Measurements from ENCODE around the gene BCL7A. TPM values are rescaled to one million over a fixed set of nuclear protein-coding genes. Genes with fewer than 3 reads are reported as not detected.
"Not testable (repeated sequence)": the region's sequence is repeated elsewhere in the genome, so short reads cannot be mapped to it uniquely, and the experiment has no call there.

Gene BCL7A
- polyA plus RNA-seq, 3 donors = 0.34 to 0.79 (median 0.56) TPM

- Histone ChIP-seq H2AFZ (ENCODE audit: insufficient read depth, low read depth, low read length, poor library complexity, severe bottlenecking) (no peak overlapping the region), H3K4me2 (replicated peaks; ENCODE audit: extremely low read depth, low read length, poor library complexity, severe bottlenecking) (no peak overlapping the region), H3K36me3 (replicated peaks in 1 of 2; ENCODE audit: control insufficient read depth in 1 of 2, insufficient read depth in 2 of 2, low read length in 2 of 2) (no peaks in the 10 kb centered on the region), H3K4me1 (ENCODE audit: control insufficient read depth in 1 of 2, insufficient read depth in 2 of 2, low read length in 2 of 2) (peaks cover 9 to 12% of the 10 kb centered on the region in 2 donors), H3K9me3 (replicated peaks in 1 of 2; ENCODE audit: control insufficient read depth in 1 of 2, insufficient read depth in 1 of 2, low read length in 2 of 2) (no peaks in the 10 kb centered on the region), H3K4me3 (replicated peaks in 1 of 3; ENCODE audit: low read depth in 2 of 3, low read length in 3 of 3) (no peak overlapping the region), H4K20me1 (ENCODE audit: insufficient read depth, low read length) (no peaks in the 10 kb centered on the region), H3K27me3 (ENCODE audit: control insufficient read depth in 2 of 2, insufficient read depth in 2 of 2, low read length in 2 of 2) (no peaks in the 10 kb centered on the region), H3K9ac (ENCODE audit: insufficient read depth, low read length, poor library complexity, severe bottlenecking) (no peak overlapping the region), H3K27ac (ENCODE audit: low read depth in 1 of 2, low read length in 2 of 2) (no peak overlapping the region), H3K79me2 (ENCODE audit: insufficient read depth, low read length) (no peaks in the 10 kb centered on the region)
- intact Hi-C loops (cut with micrococcal nuclease) = no loop called here
- no peak for DNase-seq
- H3K9me3 Mint-ChIP-seq = peaks cover 0 to 1% (median 0%) of the 10 kb centered on the region in 7 donors
- peak overlapping the region in 2 of 7 donors; percentile 10 to 70 for H3K27ac Mint-ChIP-seq
- 23% methylated on average over 1 of the region's 2 CpGs for WGBS (ENCODE audit: insufficient coverage)
- H3K36me3 Mint-ChIP-seq = peaks cover 0 to 20% of the 10 kb centered on the region in 2 donors
- peaks cover 12% of the 10 kb centered on the region for H3K4me1 Mint-ChIP-seq
- TF ChIP-seq, protein P1, sequence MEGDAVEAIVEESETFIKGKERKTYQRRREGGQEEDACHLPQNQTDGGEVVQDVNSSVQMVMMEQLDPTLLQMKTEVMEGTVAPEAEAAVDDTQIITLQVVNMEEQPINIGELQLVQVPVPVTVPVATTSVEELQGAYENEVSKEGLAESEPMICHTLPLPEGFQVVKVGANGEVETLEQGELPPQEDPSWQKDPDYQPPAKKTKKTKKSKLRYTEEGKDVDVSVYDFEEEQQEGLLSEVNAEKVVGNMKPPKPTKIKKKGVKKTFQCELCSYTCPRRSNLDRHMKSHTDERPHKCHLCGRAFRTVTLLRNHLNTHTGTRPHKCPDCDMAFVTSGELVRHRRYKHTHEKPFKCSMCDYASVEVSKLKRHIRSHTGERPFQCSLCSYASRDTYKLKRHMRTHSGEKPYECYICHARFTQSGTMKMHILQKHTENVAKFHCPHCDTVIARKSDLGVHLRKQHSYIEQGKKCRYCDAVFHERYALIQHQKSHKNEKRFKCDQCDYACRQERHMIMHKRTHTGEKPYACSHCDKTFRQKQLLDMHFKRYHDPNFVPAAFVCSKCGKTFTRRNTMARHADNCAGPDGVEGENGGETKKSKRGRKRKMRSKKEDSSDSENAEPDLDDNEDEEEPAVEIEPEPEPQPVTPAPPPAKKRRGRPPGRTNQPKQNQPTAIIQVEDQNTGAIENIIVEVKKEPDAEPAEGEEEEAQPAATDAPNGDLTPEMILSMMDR (IDR thresholded peaks at IDR 0.05) = no peak
- H3K4me3 Mint-ChIP-seq = no peak overlapping the region
- H3K27me3 Mint-ChIP-seq (ENCODE audit: low read depth in 3 of 3) = no peaks in the 10 kb centered on the region
Observed at GRCh38 chr12:122052285-122052684, 30.6 kb downstream of the BCL7A start.

- Mint-ChIP-seq H3K27ac (no peak overlapping the region), H3K4me3 (no peak overlapping the region), H3K4me1 (peaks cover 7% of the 10 kb centered on the region), H3K27me3 (ENCODE audit: low read depth in 3 of 3) (peaks cover 0 to 2% (median 0%) of the 10 kb centered on the region in 3 donors), H3K36me3 (peaks cover 0 to 37% of the 10 kb centered on the region in 2 donors), H3K9me3 (peaks cover 0 to 1% (median 0%) of the 10 kb centered on the region in 7 donors)
- Histone ChIP-seq H2AFZ (ENCODE audit: insufficient read depth, low read depth, low read length, poor library complexity, severe bottlenecking) (no peak overlapping the region), H3K9me3 (replicated peaks in 1 of 2; ENCODE audit: control insufficient read depth in 1 of 2, insufficient read depth in 1 of 2, low read length in 2 of 2) (no peaks in the 10 kb centered on the region), H3K4me2 (replicated peaks; ENCODE audit: extremely low read depth, low read length, poor library complexity, severe bottlenecking) (no peak overlapping the region), H4K20me1 (ENCODE audit: insufficient read depth, low read length) (no peaks in the 10 kb centered on the region), H3K4me3 (replicated peaks in 1 of 3; ENCODE audit: low read depth in 2 of 3, low read length in 3 of 3) (no peak overlapping the region), H3K79me2 (ENCODE audit: insufficient read depth, low read length) (no peaks in the 10 kb centered on the region), H3K27me3 (ENCODE audit: control insufficient read depth in 2 of 2, insufficient read depth in 2 of 2, low read length in 2 of 2) (no peaks in the 10 kb centered on the region), H3K27ac (ENCODE audit: low read depth in 1 of 2, low read length in 2 of 2) (no peak overlapping the region), H3K9ac (ENCODE audit: insufficient read depth, low read length, poor library complexity, severe bottlenecking) (no peak overlapping the region), H3K4me1 (ENCODE audit: control insufficient read depth in 1 of 2, insufficient read depth in 2 of 2, low read length in 2 of 2) (peaks cover 2 to 6% of the 10 kb centered on the region in 2 donors), H3K36me3 (replicated peaks in 1 of 2; ENCODE audit: control insufficient read depth in 1 of 2, insufficient read depth in 2 of 2, low read length in 2 of 2) (no peaks in the 10 kb centered on the region)
- no peak for DNase-seq
- intact Hi-C loops (cut with micrococcal nuclease) = loop anchor here (1.0 to 2.0 kb wide), 2 partner anchors 68 kb away; no protein-coding TSS in a partner anchor
- TF ChIP-seq, protein P1 (IDR thresholded peaks at IDR 0.05) = no peak
- 96% methylated on average over 26 of the region's 27 CpGs for WGBS (ENCODE audit: insufficient coverage)
Observed at GRCh38 chr12:122054842-122055520, 33.3 kb downstream of the BCL7A start.

GRCh38 chr12:122056406-122056805 lies 34.7 kb downstream of the BCL7A start:
- H3K9ac ChIP-seq (ENCODE audit: insufficient read depth, low read length, poor library complexity, severe bottlenecking); H3K27me3 Mint-ChIP-seq (ENCODE audit: low read depth in 3 of 3); H3K36me3 ChIP-seq (replicated peaks in 1 of 2; ENCODE audit: control insufficient read depth in 1 of 2, insufficient read depth in 2 of 2, low read length in 2 of 2); H3K4me3 ChIP-seq (replicated peaks in 1 of 3; ENCODE audit: low read depth in 2 of 3, low read length in 3 of 3); H3K9me3 ChIP-seq (replicated peaks in 1 of 2; ENCODE audit: control insufficient read depth in 1 of 2, insufficient read depth in 1 of 2, low read length in 2 of 2); H3K4me1 ChIP-seq (ENCODE audit: control insufficient read depth in 1 of 2, insufficient read depth in 2 of 2, low read length in 2 of 2); H2AFZ ChIP-seq (ENCODE audit: insufficient read depth, low read depth, low read length, poor library complexity, severe bottlenecking); H3K4me3 Mint-ChIP-seq; H3K9me3 Mint-ChIP-seq; H3K27me3 ChIP-seq (ENCODE audit: control insufficient read depth in 2 of 2, insufficient read depth in 2 of 2, low read length in 2 of 2); H3K4me2 ChIP-seq (replicated peaks; ENCODE audit: extremely low read depth, low read length, poor library complexity, severe bottlenecking); H3K4me1 Mint-ChIP-seq; DNase-seq; H3K27ac Mint-ChIP-seq; H4K20me1 ChIP-seq (ENCODE audit: insufficient read depth, low read length); H3K27ac ChIP-seq (ENCODE audit: low read depth in 1 of 2, low read length in 2 of 2); intact Hi-C loops (cut with micrococcal nuclease); H3K79me2 ChIP-seq (ENCODE audit: insufficient read depth, low read length): not testable (repeated sequence)
- H3K36me3 Mint-ChIP-seq = peaks cover 0 to 46% of the 10 kb centered on the region in 2 donors
- 100% methylated on average over 1 of the region's 7 CpGs for WGBS (ENCODE audit: insufficient coverage)

All from CD14-positive monocyte (primary cell).